Coronary artery (tissue), 2 donors: Measurements from ENCODE around the gene AP5Z1.

ENCODE experiments used
- DNase-seq: peaks from one replicate; pipeline ENCODE4 v3.0.0-alpha.2; 2017; ENCODE audit warnings: low spot score
- H3K27ac ChIP-seq, 2 donors: fragments of 200-600 bp; sonication (generic); one replicate each; pipeline ENCODE4 v1.5.1; 2016 to 2019
- H3K4me3 ChIP-seq: fragments of 200-600 bp; sonication (generic); 2 replicates; pipeline ENCODE4 v1.5.1; 2016; ENCODE audit warnings: mild to moderate bottlenecking, moderate library complexity
- TF ChIP-seq, protein P1 (sequence below): fragments of 200-600 bp; sonication (generic); IDR thresholded peaks from one replicate; pipeline ENCODE4 v1.5.1; 2019; ENCODE audit warnings: antibody characterized with exemption

The AP5Z1 gene

DNA sequence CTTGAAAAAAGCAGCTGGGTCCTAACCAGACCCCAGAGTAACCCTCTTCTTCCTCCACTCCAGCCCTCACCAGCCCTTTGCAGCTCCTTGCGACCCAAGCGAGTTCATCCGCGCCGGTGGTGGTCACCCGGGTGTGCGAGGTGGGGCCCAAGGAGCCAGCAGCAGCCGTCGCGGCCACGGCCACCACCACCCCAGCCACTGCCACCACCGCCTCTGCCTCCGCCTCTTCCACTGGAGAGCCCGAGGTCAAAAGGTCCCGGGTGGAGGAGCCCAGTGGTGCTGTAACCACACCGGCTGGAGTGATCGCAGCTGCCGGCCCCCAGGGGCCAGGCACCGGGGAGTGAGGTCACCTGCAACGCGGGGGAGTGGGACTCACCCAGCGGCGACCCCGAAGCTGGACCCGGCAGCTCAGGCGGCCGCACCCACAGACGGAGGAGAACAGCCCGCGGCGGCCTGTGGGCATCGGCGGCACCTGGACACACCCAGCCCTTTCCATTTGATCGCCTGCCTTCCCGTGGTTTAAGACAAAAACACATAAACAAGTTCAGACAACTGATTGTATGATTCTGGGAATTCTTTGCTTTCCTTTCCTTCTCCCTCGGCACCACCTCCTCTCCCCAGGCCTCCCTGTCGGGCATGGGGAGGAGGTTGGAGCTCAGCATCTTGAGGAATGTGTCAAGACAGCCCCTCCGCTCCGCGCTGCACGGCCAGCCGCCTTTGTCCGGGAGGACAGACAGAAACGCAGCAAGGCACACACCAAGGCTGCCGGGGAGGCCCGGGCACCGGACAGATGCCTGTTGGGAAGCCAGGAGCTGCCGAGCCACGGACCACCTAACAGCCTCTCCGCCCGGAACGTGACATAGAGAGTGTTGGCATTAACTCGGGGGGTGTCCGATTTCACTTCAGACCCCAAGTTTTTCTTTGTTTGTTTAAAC lies 13.0 kb upstream of the AP5Z1 start:
- Histone ChIP-seq H3K4me3 (no peak overlapping the region), H3K27ac (no peak overlapping the region)
- TF ChIP-seq, protein P1, sequence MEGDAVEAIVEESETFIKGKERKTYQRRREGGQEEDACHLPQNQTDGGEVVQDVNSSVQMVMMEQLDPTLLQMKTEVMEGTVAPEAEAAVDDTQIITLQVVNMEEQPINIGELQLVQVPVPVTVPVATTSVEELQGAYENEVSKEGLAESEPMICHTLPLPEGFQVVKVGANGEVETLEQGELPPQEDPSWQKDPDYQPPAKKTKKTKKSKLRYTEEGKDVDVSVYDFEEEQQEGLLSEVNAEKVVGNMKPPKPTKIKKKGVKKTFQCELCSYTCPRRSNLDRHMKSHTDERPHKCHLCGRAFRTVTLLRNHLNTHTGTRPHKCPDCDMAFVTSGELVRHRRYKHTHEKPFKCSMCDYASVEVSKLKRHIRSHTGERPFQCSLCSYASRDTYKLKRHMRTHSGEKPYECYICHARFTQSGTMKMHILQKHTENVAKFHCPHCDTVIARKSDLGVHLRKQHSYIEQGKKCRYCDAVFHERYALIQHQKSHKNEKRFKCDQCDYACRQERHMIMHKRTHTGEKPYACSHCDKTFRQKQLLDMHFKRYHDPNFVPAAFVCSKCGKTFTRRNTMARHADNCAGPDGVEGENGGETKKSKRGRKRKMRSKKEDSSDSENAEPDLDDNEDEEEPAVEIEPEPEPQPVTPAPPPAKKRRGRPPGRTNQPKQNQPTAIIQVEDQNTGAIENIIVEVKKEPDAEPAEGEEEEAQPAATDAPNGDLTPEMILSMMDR, result no peak
- no peak for DNase-seq

DNA sequence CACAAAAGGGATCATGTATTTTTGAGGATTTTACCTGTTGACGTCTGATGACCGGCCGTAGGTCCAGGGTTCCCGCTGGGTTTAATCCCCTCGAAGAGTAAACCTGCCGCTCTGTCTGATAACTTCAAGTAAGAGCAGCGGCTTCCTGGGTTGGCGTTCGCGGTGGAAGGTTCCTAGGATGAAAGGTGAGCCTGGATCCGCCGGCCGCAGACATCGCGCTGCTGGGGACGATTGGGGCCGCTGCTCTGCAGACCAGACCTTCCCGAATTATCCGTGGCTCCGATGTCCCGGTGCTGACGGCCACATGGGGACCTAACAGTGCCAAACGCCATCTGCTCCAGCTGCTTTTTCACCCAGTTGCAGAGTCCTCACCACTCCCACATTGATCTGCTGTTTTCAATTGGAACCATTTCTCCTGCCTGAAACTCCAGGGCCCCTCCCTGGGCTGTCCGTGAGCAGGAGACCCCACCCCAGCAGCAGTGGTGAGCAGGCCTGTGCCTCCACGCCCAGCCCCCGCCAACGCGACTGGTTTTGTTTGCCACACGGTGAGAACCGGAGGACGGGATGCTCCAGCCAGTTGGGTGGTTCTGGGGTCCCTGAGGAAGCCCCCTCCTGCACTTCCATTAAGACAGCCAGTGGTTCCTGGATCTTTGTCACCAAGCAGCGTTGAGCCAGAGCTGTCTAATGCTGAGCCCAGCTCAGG lies 12.2 kb upstream of the AP5Z1 start:
- no peak overlapping the region for H3K4me3 ChIP-seq
- H3K27ac ChIP-seq, result no peak overlapping the region
- TF ChIP-seq, protein P1, result no peak
- DNase-seq, result no peak

DNA sequence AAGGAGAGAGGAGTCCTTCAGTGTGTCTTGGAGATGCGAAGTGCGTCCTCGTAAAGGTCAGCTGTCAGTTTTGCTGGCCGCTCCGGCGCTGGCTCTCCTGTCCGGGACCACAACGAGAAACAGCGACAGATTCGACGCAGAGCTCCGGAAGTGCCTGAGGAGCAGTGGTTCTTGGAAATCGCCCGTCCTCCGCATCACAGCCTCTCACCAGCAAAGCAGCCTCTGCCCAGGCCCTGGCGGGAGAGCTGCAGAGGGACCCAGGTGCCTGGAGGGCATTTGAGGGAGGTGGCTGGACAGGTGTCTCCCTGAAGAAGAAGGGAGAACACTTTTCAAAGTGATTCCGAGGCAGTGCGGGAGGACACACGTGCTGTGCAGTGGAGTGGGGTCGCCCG lies 11.6 kb upstream of the AP5Z1 start:
- no peak for DNase-seq
- Histone ChIP-seq H3K4me3 (no peak overlapping the region), H3K27ac (no peak overlapping the region)
- TF ChIP-seq, protein P1, result no peak

DNA sequence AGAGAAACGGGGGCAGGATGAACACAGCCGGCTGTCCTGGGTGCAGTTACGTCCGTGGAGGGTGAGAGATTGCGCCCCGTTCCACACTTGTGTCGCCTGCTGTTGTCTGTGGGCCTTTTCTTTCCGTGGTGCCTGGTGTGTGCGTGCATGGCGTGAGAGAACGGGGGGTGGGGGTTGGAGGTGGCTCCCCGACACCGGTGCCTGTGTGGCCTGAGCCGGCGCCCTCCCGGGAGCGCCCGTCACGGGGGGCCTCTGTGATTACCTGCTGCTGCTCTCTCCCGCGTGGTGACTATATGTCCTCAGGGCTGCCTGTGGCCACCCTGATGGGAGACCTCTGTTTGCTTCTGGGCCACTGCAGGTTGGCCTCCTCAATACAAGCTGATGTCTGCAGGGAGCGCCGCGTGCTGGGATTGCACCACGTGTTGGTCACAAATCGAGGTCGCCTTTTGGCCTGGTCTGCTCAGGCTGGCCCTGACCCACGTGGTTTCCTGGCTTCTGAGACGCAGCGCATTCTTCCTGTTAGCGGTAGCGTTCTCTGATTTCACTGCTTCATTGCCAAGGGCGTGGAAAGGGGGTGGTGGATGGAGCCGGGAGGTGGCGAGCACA lies 10.9 kb upstream of the AP5Z1 start:
- DNase-seq, result no peak
- TF ChIP-seq, protein P1, result no peak
- no peak overlapping the region for H3K4me3 ChIP-seq
- no peak overlapping the region for H3K27ac ChIP-seq

DNA sequence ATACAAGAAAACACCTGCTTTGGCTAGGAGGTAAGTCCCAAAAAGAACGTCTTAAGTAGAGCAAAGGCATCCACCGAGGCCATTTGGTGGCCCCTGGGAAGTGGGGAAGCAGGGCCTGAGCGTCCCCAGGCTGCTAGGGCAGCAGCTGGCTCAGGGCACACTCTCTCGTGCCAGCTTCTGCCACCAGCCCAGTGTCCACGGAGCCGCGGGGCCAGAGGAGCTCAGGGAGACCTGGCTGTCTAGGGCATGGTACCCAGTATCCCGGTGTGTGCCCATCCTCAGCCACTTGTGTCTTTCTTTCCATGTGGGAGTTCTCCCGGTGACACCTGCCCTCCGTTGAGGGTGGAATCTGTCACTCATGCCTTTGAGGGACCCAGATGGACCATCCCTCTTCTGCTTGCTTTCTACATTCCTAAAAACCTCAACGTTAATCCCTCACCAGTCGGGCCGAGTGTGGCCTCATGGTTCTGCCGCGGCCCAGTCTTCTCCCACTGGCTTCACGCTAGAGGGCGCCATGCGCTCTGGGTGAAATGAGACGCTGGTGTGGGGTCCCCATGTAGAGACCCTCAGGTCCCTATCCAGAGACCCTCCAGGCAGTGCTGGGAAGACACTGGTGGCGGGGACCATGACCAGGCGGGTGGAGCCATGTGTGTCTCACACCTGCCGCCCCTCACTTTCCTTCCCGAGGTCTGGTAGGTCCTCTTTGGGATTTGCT lies 9.5 kb upstream of the AP5Z1 start:
- TF ChIP-seq, protein P1, result no peak
- Histone ChIP-seq H3K4me3 (no peak overlapping the region), H3K27ac (no peak overlapping the region)
- no peak for DNase-seq

DNA sequence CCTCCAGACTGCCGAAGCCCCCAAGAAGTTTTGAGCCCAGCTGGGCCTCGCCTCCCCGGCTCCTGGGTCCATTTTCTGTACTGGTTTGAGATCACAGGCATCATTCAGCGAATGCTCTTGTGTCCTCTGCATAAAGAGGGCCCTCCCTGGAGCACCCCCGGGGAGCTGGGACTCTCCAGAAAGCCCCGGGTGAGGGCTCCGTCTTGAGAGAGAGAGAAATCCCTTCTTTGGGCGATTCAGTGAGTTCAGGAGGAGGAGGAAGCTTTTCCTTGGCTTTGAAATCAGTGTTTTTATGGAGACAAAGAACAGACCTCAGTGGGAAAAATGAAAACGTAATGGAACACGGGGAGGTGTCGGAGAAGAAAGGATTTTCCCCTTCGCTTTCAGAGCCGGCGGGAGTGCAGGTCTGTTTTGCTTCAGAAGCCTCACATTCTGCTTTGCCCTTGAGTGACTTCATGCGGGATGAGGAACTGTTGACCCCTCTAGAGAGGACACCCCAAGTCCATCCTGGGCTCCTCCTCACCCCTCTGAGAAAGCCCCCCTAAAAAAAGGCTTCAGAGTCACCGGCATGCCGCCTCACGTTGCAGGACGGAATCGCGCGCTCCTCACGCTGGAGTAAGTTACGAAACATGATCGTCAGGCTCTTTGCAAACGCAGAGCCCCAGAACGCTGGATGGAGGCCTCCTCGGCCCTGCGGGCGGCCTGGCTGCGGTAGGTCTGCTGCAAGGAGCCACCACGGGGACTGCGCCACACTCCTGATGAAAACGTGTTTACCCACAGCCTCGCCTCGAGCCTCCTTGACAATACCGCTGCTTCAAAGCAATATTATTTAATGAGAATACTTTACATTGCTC lies 8.5 kb upstream of the AP5Z1 start:
- TF ChIP-seq, protein P1, result no peak
- Histone ChIP-seq H3K27ac (no peak overlapping the region), H3K4me3 (no peak overlapping the region)
- no peak for DNase-seq
